Stimulated activated CD8-positive, alpha-beta memory T cell treated with anti-CD3 and anti-CD28 coated beads, Interleukin-4, amount 100 ng/mL, for 24 hours (primary cell): ENCODE data around the gene B3GNT5.

Experiments
- DNase-seq: peaks from one replicate; pipeline ENCODE4 v3.0.0-alpha.2; 2020; ENCODE audit warnings: low read depth

B3GNT5 gene, protein sequence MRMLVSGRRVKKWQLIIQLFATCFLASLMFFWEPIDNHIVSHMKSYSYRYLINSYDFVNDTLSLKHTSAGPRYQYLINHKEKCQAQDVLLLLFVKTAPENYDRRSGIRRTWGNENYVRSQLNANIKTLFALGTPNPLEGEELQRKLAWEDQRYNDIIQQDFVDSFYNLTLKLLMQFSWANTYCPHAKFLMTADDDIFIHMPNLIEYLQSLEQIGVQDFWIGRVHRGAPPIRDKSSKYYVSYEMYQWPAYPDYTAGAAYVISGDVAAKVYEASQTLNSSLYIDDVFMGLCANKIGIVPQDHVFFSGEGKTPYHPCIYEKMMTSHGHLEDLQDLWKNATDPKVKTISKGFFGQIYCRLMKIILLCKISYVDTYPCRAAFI

DNA sequence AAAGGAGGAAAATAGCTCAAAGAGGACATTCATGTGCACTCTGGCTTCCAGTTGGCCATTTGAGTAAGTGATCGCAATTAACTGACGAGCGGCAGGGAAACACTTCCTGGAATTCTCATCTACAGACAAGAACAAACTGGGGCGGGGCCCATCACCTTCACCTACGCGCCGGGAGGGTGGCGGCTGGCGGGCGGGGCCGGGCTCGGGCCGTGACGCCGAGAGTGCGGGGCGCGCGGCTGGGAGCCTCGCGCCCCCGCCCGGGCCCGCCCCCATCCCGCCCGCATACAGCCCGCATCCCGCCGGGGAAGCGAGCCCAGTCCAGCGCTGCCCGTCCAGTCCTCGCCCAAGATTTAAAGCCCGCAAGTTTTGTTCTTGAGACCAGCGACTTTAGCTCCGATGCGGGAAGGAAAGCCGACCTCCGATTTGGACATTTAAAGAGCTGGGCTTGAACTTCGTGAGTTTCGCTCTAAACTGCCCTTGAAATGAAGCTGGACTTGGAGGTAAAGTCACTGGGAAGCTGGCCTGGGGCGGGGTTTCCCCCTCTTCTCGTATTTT is at the start of gene B3GNT5:
Gene B3GNT5 (plus strand): TSS at position 281 of the 555 bp plus-strand sequence. CDS start 16,546 bp downstream, outside the sequence.
- peak; percentile 19 for DNase-seq

DNA sequence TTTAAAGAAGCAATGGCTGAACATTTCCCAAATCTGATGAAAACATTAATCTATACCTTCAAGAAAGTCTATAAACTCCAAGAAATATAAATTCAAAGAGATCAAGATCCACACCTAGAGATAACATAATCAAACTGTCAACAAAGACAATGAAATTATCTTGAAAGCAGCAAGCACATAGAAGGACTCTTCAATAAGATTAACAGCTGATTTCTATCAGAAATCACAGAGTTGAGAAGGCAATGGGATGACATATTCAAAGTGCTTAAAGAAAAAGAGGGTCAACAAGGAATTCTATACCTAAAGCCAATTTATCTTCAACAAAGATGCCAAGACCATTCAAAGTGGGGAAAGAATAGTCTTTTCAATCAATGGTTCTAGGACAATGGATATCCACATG is 49.4 kb upstream of the B3GNT5 start:
- DNase-seq: no peak

DNA sequence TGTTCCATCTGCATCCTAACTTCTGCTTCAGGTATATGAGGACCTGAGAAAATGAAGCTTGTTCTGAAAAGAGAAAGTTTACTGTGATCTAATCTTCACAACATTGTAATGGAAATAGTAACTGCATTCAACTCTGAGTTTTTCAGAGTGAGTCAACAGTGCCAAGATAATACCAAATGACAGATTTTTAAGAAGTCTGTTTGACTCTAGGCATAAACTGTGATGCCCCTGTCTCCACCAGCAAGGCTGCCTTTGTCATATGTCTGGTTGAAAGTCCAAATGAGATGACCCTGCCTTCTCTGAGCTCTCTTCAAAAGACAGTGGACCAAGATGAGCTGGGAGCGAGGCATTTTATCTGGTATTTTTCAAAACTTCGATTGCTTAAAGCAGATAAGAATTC is 44.8 kb upstream of the B3GNT5 start:
- no peak for DNase-seq

DNA sequence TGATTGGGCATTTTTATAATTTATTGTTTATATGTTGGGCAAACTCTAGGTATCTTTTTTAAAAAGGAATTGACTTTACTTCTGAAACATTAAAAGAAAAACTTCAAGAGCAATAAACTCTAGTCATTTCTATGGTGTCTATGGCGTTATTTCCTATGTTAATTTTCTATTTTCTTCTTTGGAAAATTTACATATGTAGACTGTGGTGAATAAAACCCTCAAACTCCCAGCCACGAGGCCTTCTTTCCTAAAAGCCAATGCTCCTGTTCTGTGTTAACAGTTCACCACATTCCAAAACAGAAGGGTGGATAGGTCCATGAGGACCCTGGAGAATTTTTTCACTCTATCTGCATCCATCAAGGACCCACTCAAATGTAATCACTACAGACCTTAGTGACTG is 44.3 kb upstream of the B3GNT5 start:
- DNase-seq: no peak

DNA sequence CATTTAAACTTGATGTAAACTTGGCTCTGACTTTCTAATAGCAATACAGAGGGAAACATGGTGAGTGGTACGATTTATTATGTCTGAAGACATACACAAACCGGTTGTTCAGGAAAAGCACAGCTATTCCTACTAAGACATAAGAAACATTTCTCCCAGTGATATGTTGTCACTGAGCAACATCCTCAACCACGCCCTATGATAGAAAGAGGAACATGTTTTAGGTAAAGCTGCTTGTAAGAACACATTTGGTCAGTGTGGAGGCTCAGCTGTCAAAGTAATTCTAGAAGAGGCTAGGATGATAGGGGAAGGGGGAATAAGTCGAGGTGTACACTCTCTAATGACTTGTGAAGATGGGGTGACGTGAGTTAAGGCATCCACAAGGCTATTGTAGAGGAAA is 42.7 kb upstream of the B3GNT5 start:
- no peak for DNase-seq

DNA sequence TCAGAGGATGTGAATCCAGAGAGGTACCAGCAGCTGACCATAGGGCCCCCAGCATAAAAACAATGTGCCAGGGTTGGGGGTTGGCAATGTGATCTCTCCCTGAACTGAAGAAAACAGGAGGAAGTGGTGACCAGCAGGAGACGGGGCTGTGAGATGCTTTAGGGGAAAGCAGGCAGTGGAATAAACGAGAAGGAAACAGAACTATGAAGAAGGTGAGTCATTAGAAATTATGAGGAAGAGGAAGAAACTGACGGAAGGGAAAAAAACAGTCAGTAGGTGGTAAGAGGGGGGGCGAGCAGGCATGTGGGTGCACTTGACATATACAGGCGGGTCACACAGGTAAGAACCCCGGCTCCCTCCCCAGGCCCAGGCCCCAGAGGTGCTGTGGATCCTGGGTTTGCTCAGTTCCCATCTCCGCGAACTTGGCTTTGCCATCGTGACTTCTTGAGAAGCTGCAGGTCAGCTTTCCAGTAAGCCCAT is 42.2 kb upstream of the B3GNT5 start:
- DNase-seq: no peak

DNA sequence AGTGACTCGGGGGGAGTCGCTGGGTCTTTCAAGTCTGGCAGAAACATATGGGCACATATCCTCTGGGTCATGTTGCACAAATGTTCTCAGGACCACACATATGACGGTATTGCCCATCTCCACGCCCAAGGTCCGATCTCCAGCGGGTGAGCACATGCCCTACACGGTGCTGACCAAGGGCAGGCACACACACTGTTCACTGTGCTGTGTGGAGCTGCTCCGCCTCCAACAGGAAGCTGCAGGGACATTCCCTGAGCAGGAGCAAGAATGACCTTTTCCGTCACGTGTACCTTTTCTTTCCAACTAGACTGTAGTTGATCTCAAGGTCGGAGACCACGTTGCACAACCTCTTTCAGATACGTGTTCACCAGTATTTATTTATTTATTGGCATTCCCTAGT is 41.7 kb upstream of the B3GNT5 start:
- no peak for DNase-seq

DNA sequence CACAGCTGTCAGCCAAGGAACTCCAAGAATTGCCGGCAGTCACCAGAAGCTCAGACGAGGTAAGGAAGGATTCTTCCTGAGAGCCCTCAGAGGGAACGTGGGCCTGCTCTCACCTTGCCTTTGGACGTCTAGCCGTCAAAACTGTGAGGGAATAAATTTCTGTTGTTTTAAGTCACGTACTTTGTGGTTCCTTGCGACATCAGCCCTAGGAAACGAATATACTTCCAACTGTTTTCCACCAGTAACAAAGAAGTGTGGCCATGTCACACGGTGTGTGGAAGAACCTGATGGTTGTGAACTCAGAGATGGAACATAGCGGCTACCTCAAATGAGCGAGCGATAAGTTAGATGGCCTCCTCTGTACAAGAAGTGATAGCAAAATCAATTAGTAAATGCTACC is 41.0 kb upstream of the B3GNT5 start:
- no peak for DNase-seq

DNA sequence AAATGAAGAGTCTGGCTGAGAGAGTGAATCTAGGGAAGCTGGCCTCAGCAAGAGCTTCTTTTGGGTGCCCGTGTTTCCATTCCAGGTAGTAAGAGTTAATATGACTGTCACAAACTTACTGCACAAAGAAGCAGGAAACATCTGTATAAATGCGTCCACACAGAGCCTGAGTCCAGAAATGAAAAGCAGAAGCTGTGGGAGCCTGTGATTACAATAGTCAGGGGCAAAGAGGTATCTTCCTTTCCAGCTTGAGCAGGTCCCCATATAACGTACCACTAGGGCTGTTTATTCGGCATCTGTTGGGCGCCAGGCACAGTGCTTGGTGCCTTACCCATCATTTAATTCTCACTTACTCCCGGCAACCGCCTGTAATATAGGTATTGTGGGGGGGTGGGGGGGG is 40.5 kb upstream of the B3GNT5 start:
- DNase-seq: no peak

DNA sequence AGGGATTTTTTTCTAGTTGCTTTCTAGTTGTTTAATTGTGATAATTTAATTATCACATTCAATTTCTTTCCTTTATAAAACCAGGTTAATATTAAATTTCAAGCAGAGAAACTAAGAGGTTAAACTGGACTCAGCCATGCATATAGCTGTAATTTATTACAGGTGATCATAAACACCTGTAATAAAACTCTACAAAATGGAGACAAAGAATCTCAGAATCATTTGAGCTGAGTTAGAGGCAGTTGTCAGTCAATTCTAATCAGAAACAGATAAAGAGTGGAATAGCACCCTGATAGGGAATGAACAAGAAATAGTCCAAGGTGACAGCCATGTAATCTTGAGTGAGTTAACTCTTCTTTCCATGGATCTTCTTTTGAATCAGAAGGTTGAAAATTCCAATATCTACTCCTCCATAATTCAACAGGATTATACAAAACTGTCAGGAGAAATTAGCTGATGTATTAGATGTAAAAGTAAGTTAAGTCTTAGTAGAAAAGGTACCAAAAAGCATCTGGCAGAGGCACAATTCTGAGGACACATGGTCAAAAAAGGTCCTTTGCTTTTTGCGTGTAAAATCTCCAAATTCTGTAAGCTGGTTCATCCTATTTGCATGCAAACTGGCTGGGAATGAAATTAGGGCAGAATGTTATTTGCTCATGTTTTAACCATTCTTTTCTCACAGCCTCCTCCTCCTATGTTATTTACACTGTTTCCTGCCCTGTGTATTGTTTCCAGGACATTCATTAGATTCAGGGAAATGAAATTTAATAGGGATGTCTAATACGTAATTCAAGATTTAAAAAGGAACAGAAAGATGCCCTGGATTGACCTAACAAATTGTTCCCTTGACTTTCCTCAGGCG is 39.4 kb upstream of the B3GNT5 start:
- no peak for DNase-seq

DNA sequence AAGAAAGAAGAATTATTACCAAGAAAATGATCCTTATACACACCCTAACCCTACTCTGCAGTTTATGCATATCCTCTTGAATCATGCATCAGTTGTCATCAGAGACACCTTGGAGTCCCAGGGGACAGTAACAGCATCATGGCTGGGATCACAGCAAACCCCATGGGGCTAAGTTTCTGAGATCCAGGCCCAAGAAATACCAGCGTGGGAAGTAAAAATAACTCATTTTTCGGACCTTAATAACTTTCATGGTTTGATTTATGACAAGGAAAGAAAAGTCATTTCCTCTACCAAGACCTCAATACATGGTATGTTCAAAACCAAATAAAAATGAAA is 38.8 kb upstream of the B3GNT5 start:
- no peak for DNase-seq

DNA sequence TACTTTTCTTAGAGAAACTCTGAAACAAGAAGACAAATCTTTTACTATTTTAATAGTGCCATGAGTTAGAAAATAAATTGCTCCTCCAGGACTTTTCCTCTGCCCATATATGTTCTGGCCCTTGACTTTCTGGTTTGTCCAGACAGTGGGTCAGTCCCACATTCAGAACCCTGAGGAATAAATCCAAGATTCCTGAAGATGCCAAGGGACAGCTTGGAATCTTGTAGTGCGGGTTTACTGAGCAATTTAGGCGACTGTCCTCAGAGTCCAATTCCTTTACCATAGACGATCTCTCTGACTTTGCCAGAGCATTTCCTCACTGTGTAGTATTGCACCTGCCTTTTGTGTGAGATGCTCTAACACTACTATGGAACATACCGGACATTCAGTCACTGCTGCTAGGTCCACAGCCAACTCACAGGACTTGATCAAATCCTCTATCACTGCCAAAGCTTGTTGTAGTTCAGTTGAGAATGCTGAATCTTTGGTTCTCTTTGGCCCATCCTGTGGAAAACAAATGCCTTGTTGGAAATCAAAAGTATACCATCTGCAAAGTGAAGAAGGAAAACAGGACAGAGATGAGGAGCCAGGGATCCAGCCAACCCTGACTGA is 37.4 kb upstream of the B3GNT5 start:
- no peak for DNase-seq

DNA sequence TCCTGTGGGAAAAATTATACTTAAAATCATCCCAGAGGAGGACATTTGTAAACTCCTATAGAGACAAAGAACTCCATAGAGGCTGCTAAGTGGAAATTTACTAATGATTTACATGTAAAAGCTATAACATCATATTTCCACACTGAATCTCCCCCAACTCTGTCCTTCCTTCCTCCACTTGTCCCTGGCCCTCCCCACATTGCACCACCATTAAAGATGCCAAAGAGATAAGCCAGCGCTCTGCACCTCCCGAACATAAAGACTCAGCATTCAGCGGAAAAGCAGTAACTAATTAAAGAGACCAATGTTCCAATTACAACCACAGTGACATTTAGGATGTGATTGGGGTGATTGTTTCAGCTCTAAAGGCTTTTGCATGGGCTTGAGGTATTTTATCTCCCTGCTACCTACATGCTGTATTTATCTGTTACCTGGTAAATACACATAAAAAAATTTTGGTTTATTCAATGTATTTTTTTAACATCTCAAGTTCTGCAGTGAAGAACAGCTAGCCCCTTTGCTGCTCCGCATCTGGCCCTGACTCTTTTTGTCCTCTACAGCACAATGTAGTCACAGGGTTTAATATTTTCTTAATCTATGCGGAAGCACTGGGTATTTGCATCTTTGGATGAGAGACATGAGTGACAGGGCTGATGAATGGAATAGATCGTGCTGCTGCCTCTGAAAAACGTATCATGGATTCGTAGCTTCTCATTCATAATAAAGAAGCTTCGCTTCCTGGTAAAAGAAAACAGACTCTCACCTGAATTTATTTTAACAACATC is 35.3 kb upstream of the B3GNT5 start:
- no peak for DNase-seq

DNA sequence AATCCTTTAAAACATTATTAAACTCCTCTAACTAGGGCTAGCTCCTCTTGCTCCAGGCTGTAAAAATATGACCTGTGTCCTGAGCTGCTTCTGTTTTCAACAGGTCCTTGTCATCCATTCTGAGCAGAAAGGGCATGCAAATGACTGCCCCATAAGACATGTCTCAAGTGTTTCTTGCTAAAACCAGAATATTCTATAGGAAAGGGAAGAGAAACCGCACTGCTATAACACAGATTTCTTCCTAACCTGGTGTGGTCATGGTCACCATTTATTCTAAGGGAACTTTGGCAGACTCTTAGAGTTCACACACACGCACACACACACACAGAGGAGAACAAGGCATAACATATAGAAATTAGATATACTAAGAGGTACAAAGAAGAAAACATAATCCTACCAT is 34.2 kb upstream of the B3GNT5 start:
- no peak for DNase-seq

DNA sequence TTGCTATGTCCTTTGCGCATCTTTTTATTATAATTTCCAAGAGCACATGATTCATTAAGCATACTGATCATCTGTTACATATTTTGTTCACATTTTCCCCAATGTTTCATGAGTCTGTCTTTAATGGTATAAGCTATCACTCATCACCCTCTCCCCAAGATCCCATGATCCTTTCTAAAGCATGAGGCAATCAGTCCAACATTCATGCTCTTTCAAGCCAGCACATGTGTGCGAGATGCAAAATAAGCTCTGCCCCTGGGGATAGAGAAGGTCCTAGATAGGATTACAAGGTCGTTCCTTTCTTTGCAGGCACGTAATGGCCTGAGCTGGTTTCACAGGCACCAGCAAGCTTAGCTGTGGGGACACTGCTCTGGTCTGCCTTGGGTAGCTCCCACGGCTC is 32.2 kb upstream of the B3GNT5 start:
- no peak for DNase-seq

DNA sequence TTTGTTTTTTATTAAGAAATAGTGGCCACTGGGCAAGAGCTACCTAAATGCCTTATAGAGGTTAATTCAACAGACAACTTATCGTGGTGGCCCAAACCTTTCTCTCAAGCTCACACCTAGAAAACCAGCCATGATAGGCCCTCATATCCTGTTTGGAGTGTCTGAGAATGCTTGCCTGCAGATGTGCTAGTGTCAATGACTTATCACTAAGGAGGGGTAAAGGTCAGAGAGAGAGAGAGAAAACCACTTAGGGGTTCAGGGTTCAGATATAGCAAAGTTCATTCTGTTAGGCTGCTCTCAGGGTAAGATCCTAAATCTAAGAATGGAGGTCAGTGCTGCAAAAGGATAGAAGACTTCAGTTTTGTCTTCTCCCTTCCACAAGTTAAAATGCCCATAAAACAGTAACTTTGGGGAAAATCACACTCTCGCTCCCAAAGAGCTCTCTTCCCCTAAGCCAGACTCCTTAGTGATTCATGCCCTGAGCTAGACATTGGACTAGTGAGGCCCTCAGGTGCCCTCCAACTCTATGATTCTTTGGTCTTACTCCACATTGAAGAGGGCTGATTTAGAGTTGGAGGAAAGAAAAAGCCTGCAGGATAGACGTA is 30.3 kb upstream of the B3GNT5 start:
- no peak for DNase-seq

DNA sequence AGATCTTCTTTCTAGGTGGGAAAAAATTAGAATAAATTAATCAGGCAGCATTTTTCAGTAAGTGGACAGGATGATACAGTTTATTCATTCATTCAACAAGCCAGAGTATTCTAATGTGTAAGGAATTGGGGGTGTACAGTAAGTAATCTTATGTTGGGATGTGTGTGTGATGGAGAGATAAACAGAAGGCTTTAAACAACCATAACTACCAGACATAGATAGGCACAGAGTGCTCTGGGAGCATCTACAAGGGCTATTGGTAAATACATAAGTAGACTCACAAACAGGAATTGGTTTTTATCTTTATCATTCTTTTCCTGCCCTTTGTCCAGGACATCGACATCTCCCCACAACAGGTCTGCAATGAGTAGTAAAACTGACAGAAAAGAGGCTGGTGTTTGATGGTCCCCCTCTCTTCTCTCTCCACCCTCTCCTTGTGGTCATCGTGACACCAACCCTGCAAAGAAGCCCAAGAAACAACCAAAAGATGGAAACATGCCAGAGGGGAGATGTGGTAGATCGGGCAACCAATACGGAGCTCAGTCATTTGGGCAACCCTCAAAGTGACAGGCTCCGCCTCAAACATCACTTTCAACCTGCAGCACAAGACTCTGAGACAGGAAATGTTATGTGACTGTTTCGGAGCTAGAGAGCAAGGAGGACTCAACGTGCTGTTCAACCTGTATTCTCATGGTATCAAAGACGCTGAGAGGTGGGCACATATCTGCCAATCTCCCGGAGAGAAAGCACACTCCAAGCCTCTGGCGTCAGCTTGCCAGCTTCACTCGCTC is 28.7 kb upstream of the B3GNT5 start:
- no peak for DNase-seq

DNA sequence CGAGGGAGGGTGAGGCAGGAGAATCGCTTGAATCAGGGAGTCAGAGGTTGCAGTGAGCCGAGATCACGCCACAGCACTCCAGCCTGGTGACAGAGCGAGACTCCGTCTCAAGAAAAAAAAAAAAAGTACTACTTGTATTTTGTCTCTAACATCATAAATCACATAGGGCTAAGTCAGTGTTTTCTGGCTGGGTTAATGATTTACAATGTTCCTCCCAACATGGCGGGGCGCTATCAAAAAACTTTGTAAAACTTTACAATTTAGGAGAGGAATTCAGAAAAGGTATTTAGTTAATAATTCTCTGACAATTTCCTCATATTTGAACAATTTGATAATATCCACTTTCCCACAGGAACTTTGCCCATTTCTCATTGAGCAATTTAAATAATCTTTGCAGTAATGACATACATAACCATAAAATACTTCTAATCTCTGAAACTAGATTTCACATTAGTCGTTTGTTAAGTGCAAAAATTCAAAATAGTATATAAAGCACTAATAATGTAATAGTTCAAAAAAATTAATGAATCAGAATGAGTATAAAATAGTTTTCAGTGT is 26.6 kb upstream of the B3GNT5 start:
- no peak for DNase-seq

DNA sequence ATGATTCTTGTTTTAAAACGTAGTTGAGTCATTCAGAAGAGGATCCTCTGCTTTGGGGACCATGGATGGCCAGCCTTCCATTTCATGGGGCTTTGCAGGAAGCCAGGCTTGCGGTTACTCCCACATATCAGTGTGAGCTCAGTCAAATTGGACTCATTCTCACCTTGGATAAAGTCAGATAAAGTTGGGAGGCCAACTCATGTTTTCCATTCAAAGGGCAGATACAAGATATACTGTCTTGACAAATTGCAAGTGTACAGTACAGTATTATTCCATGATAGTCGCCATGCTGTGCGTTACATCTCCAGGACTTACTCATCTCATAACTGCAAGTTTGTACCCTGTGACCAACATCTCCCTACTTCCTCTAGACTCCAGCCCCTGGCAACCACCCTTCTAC is 25.5 kb upstream of the B3GNT5 start:
- no peak for DNase-seq

DNA sequence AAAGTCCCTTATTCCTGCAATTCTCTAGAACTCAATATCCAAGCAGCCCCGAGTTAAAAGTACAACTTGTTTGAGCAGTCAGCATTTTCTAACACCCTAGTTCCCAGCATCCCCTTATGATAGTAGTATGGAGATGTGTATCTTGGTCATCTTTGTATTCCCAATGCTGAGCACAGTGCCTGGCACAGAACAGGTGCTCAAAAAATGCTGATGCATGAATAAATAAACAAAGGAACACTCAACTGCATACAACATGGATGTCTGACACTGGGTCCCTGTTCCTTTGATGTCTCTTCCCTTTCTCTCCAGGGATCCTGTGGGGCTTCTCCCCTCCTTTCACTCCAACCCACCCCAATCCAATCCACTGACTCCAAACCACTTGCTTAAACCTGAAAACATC is 23.9 kb upstream of the B3GNT5 start:
- DNase-seq: no peak
